H1 (cell line): ENCODE results near the gene EXOC3L1.

ENCODE experiments used
- CBX5 ChIP-seq: fragments of 300-800, 300-1000 bp; sonication (generic); IDR thresholded peaks from 2 replicates; pipeline ENCODE4 v1.7.1; 2016; ENCODE audit warnings: antibody characterized with exemption, low read length, low read depth
- CEBPB ChIP-seq: IDR thresholded peaks from 2 replicates; pipeline ENCODE4 v1.6.1; 2012; ENCODE audit warnings: low read depth, low read length
- EP300 ChIP-seq, 2 experiments: IDR thresholded peaks; 1 replicate in 1 of 2; 2 replicates in 1 of 2; pipeline ENCODE4 v1.6.1; 2011 to 2012; ENCODE audit warnings: low read depth in 2 of 2, low read length in 2 of 2, mild to moderate bottlenecking in 2 of 2, borderline replicate concordance in 1 of 2, inconsistent platforms in 1 of 2, moderate library complexity in 1 of 2
- EZH2 ChIP-seq: fragments of 200-600 bp; sonication (generic); IDR thresholded peaks from 2 replicates; pipeline ENCODE4 v1.7.1; 2012; ENCODE audit warnings: low read depth, mild to moderate bottlenecking, moderate library complexity, low read length, inconsistent platforms; ENCODE audit not compliant: severe bottlenecking
- POLR2AphosphoS5 ChIP-seq: IDR thresholded peaks from 2 replicates; pipeline ENCODE4 v1.6.1; 2011; ENCODE audit warnings: low read depth, low read length
- TAF7 ChIP-seq: optimal IDR thresholded peaks from 2 replicates; pipeline ENCODE3; 2011; ENCODE audit warnings: low read depth, mild to moderate bottlenecking, inconsistent platforms, low read length, moderate library complexity, borderline replicate concordance
- YY1 ChIP-seq: IDR thresholded peaks from 2 replicates; pipeline ENCODE4 v1.6.1; 2011; ENCODE audit warnings: low read depth, mild to moderate bottlenecking, low read length
- TF ChIP-seq, protein P1 (sequence below), 3 experiments: IDR thresholded peaks; 1 replicate in 2 of 3; 2 replicates in 1 of 3; pipeline versions ENCODE4 v1.5.1 to v1.6.1; 2011; ENCODE audit warnings: low read length in 3 of 3, mild to moderate bottlenecking in 3 of 3, inconsistent platforms in 2 of 3, low read depth in 1 of 3, moderate library complexity in 1 of 3; ENCODE audit not compliant: insufficient read depth in 1 of 3; ENCODE audit errors: control extremely low read depth in 1 of 3

DNA sequence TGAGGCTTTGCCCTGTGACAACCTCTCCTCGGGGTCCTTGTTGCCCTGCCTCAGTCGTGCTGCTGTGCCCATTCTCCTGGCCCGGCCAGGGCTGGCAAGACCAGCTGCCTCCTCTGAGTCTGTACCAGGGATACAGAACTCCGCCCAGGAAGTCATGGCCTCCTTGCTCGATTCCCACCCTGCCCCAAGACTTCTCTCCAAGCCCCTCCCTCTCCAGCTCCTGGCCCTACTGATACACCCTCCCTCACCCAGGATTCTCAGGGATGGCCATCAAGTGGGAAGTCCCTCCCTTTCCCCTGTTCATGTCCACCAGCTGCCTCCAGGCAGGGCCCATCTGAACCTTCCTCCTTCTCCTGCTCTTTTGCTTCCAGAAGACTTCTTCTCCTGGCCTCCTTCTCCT, 25.8 kb upstream of the EXOC3L1 start:
- no peak for TF ChIP-seq POLR2AphosphoS5
- TF ChIP-seq CBX5, result no peak
- TF ChIP-seq EP300 (IDR thresholded peaks at IDR 0.05; ENCODE audit: borderline replicate concordance in 1 of 2, low read depth in 2 of 2, low read length in 2 of 2), result no peak
- TF ChIP-seq, protein P1, sequence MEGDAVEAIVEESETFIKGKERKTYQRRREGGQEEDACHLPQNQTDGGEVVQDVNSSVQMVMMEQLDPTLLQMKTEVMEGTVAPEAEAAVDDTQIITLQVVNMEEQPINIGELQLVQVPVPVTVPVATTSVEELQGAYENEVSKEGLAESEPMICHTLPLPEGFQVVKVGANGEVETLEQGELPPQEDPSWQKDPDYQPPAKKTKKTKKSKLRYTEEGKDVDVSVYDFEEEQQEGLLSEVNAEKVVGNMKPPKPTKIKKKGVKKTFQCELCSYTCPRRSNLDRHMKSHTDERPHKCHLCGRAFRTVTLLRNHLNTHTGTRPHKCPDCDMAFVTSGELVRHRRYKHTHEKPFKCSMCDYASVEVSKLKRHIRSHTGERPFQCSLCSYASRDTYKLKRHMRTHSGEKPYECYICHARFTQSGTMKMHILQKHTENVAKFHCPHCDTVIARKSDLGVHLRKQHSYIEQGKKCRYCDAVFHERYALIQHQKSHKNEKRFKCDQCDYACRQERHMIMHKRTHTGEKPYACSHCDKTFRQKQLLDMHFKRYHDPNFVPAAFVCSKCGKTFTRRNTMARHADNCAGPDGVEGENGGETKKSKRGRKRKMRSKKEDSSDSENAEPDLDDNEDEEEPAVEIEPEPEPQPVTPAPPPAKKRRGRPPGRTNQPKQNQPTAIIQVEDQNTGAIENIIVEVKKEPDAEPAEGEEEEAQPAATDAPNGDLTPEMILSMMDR (IDR thresholded peaks at IDR 0.05; ENCODE audit: control extremely low read depth in 1 of 3, insufficient read depth in 1 of 3, low read depth in 1 of 3, low read length in 3 of 3), result no peak
- no peak for TF ChIP-seq YY1
- no peak for TF ChIP-seq TAF7
- TF ChIP-seq CEBPB, result no peak
- TF ChIP-seq EZH2, result no peak
